AG10803 (cell line): ENCODE results near the gene HOGA1.
"Not testable (repeated sequence)": the region's sequence is repeated elsewhere in the genome, so short reads cannot be mapped to it uniquely, and the experiment has no call there.

Experiments used
- DNase-seq: peaks from one replicate; pipeline ENCODE4 v3.0.0; 2010; ENCODE audit warnings: low read depth
- H3K4me3 ChIP-seq: 2 replicates; pipeline ENCODE4 v1.5.1; 2011; ENCODE audit warnings: mild to moderate bottlenecking, low read length, control low read depth
- TF ChIP-seq, protein P1 (sequence below): conservative IDR thresholded peaks from 2 replicates; pipeline ENCODE4 v1.5.1; 2011; ENCODE audit warnings: mild to moderate bottlenecking, low read length, control low read depth, inconsistent platforms

The HOGA1 gene

DNA sequence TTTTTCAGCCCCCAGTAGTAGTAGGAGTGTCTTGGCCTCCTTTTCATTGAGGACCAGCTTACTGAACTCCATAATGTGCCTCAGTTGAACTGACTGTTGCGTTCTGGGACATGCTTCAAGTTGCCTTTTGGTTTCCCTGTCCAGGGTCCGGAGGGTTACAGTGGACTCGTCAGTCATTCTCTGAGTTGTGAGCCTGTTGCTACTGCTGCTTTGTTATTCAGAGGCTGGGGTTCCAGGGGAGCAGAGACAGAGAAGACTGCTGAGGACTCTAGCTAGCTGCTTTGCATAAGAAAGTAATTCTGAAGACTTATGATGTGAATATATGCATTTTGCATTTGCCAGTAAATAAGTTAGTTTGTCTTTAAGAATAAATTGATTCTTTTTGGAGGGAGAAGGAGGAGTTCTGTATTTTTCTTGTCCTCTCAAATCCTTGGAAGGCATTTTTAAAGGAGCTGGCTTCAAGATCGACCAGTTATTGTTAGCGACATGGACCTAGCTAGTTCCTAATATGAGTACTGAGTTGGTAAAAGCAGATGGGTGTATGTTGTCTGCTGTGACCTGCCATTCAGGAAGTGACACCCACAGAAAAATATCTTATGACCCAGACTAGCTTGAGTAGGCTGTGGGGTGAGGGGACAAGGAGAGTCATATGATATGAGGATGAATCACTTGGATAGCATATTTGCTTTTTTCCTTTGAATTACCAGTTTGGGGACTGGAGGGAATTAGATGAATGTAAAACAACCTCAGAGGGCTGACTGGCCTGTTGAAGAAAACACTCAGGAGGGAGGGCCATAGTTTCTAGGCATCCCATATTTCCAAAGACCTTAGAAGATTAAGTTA lies 64.6 kb downstream of the HOGA1 start:
- TF ChIP-seq, protein P1, sequence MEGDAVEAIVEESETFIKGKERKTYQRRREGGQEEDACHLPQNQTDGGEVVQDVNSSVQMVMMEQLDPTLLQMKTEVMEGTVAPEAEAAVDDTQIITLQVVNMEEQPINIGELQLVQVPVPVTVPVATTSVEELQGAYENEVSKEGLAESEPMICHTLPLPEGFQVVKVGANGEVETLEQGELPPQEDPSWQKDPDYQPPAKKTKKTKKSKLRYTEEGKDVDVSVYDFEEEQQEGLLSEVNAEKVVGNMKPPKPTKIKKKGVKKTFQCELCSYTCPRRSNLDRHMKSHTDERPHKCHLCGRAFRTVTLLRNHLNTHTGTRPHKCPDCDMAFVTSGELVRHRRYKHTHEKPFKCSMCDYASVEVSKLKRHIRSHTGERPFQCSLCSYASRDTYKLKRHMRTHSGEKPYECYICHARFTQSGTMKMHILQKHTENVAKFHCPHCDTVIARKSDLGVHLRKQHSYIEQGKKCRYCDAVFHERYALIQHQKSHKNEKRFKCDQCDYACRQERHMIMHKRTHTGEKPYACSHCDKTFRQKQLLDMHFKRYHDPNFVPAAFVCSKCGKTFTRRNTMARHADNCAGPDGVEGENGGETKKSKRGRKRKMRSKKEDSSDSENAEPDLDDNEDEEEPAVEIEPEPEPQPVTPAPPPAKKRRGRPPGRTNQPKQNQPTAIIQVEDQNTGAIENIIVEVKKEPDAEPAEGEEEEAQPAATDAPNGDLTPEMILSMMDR, result no peak
- peak; percentile 93 for DNase-seq
- no peak overlapping the region for H3K4me3 ChIP-seq

DNA sequence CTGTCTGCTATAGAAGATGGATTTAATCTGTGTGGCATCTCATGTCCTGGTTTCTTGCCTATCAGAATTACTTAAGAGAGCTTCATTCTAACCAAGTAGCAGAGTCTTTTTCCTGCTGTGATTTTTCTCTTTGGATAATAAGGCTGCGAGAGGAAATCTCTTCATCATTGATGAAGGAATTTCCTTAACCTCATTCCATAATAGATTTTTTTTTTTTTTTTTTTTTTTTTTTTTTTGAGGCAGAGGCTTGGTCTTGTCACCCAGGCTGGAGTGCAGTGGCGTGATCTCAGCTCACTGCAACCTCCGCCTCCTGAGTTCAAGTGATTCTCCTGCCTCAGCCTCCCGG lies 65.2 kb downstream of the HOGA1 start:
- H3K4me3 ChIP-seq, DNase-seq: not testable (repeated sequence)

DNA sequence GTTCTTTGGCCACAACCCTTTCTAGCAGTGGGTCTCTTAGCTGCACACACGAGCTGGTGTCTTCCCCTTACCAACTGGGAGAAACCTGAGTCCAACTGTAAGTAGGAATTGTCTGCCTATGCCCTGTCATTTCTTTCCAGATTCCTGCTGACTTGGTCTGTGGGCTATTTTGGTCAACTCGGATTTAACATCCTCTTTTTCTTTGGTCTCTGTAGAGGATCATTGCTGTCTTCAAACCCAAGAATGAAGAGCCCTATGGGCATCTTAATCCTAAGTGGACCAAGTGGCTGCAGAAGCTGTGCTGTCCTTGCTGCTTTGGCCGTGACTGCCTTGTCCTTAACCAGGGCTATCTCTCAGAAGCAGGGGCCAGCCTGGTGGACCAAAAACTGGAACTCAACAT lies 66.5 kb downstream of the HOGA1 start:
- TF ChIP-seq, protein P1, result no peak
- no peak for DNase-seq
- no peak overlapping the region for H3K4me3 ChIP-seq

DNA sequence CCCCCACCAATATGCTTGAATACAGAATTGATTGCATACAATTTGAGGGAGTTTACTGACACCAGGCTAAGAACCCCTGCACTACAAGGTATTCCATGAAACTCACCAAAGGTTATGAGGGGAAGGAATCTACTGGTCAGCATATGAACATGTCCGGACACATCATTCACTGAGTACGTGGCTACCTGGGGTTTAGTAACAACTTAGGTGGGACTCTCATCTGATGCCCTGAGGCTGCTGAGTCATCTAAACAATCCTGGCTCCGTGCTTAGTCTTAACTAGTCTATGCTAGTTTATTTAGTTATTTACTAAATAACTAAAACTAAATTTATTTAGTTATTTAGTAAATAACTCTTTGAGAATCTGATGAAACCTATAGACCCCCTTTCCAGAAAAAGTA lies 67.6 kb downstream of the HOGA1 start:
- no peak for DNase-seq
- H3K4me3 ChIP-seq, result no peak overlapping the region
- TF ChIP-seq, protein P1, result no peak

DNA sequence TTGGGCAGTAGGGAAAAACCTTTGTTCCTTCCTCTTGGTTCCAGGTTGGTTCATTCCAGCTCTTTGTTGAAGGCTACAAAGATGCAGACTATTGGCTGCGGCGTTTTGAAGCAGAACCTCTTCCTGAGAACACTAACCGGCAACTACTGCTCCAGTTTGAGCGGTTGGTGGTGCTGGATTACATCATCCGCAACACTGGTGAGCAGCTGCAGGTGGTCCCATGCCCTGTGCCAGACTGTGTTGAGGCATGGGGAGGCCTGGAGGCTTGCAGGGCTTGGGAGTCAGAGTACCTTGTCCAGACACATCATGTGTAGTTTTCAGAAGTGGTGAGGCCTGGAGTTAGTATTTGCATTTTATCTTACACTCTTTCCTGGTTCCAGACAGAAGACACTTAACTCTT lies 72.6 kb downstream of the HOGA1 start:
- H3K4me3 ChIP-seq, result no peak overlapping the region
- DNase-seq, result no peak
- TF ChIP-seq, protein P1, result no peak

DNA sequence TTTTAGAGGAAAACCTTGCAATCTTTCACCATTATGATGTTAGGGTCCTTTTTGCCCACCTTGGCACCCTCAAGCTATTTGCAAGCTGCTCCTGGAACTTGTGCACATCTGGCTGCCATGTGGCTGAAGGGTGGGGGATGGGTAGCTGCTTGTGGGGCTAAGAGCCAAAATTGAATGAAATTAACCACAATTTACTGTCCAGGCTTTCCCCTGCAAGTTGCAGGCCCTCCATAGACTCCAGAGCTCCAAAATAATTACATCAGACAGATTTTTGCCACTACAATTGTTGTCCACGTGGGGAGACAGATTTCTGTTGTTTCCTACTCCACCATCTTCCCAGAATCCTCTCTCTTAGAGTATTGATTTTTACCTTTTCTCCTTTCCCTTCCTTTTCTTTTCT lies 75.4 kb downstream of the HOGA1 start:
- no peak overlapping the region for H3K4me3 ChIP-seq
- TF ChIP-seq, protein P1, result no peak; the same call in 1 of the 2 replicates
- DNase-seq, result peak; percentile 83
